NAMALWA (cell line): ENCODE data around the gene KLK2.
A peak's percentile ranks its signal among the peaks of the same experiment; 100 is the strongest.

Source experiments
- DNase-seq: peaks from one replicate; pipeline ENCODE4 v3.0.0-alpha.2; 2015; ENCODE audit warnings: low spot score

KLK2 gene

GRCh38 chr19:50873056-50873455 lies at the start of gene KLK2:
Gene KLK2, plus strand, starts transcription at chr19:50873439. Its CDS starts 35 bp downstream, at chr19:50873474.
- no peak for DNase-seq

GRCh38 chr19:50826492-50827240 lies 46.6 kb upstream of the KLK2 start:
- no peak for DNase-seq

GRCh38 chr19:50827476-50827875 lies 45.8 kb upstream of the KLK2 start:
- DNase-seq: no peak

GRCh38 chr19:50829801-50830200 lies 43.4 kb upstream of the KLK2 start:
- no peak for DNase-seq

GRCh38 chr19:50830266-50831025 lies 42.8 kb upstream of the KLK2 start:
- no peak for DNase-seq

- no peak for DNase-seq
These were observed 42.2 kb upstream of the KLK2 start for GRCh38 chr19:50831026-50831396.

GRCh38 chr19:50832666-50833065 lies 40.6 kb upstream of the KLK2 start:
- DNase-seq: no peak

GRCh38 chr19:50833117-50833801 lies 40.0 kb upstream of the KLK2 start, which contains the start of gene KLK15:
Gene KLK15, minus strand, starts transcription at chr19:50833574. Its CDS starts 2,082 bp downstream, at chr19:50831492.
- DNase-seq: no peak

GRCh38 chr19:50833802-50834167 lies 39.5 kb upstream of the KLK2 start:
- no peak for DNase-seq

- no peak for DNase-seq
These were observed 38.0 kb upstream of the KLK2 start for GRCh38 chr19:50835103-50835784.

- peak; percentile 70 for DNase-seq
These were observed 37.3 kb upstream of the KLK2 start for GRCh38 chr19:50835785-50836542.

GRCh38 chr19:50836543-50837195 lies 36.6 kb upstream of the KLK2 start:
- DNase-seq: no peak

GRCh38 chr19:50837300-50837699 lies 35.9 kb upstream of the KLK2 start:
- DNase-seq: peak; percentile 49

- peak; percentile 59 for DNase-seq
These were observed 35.0 kb upstream of the KLK2 start for GRCh38 chr19:50838239-50838638.

GRCh38 chr19:50839712-50840655 lies 33.3 kb upstream of the KLK2 start:
- DNase-seq: no peak

- no peak for DNase-seq
These were observed 31.1 kb upstream of the KLK2 start for GRCh38 chr19:50842130-50842529.

- DNase-seq: no peak
These were observed 30.0 kb upstream of the KLK2 start for GRCh38 chr19:50843205-50843604.

- DNase-seq: no peak
These were observed 29.5 kb upstream of the KLK2 start for GRCh38 chr19:50843701-50844221.

- DNase-seq: no peak
These were observed 28.8 kb upstream of the KLK2 start for GRCh38 chr19:50844296-50844935.
